KBM-7 (cell line): ENCODE measurements around the gene SRXN1.

Experiments used
- DNase-seq: peaks from one replicate; pipeline ENCODE4 v3.0.0-alpha.2; 2015
- in situ Hi-C: fragments of 300-500 bp; cut with MboI; formaldehyde crosslinking; loops from 2 replicates; pipeline ENCODE4 v1.14.3; 2020; ENCODE audit warnings: low sequenced_read_pairs, low pct_unique_long_range_greater_than_20kb, mixed read lengths

Gene SRXN1

GRCh38 chr20:676315-676937, 23.4 kb upstream of the SRXN1 start:
- DNase-seq = peak; percentile 56
- in situ Hi-C loops = no loop called here

GRCh38 chr20:675453-676314, 22.7 kb upstream of the SRXN1 start, which contains the start of gene SCRT2:
Gene SCRT2, minus strand, starts transcription at chr20:675802. Its CDS starts 201 bp downstream, at chr20:675601.
- in situ Hi-C loops = no loop called here
- DNase-seq = peak; percentile 58

- in situ Hi-C loops = no loop called here
- DNase-seq = no peak
These were observed 22.0 kb upstream of the SRXN1 start for GRCh38 chr20:675033-675452.

- in situ Hi-C loops = no loop called here
- no peak for DNase-seq
These were observed 20.6 kb upstream of the SRXN1 start for GRCh38 chr20:673603-674001.

GRCh38 chr20:672963-673602, 20.1 kb upstream of the SRXN1 start:
- in situ Hi-C loops = no loop called here
- DNase-seq = no peak

GRCh38 chr20:671252-672030, 18.4 kb upstream of the SRXN1 start:
- in situ Hi-C loops = no loop called here
- peak; percentile 47 for DNase-seq

GRCh38 chr20:669573-669972, 16.6 kb upstream of the SRXN1 start:
- no peak for DNase-seq
- in situ Hi-C loops = no loop called here

- in situ Hi-C loops = no loop called here
- DNase-seq = no peak
These were observed 15.6 kb upstream of the SRXN1 start for GRCh38 chr20:668638-669037.

- DNase-seq = no peak
- in situ Hi-C loops = no loop called here
These were observed 15.1 kb upstream of the SRXN1 start for GRCh38 chr20:668050-668449.

GRCh38 chr20:667351-668034, 14.5 kb upstream of the SRXN1 start:
- in situ Hi-C loops = no loop called here
- DNase-seq = peak; percentile 46

- DNase-seq = no peak
- in situ Hi-C loops = no loop called here
These were observed 13.9 kb upstream of the SRXN1 start for GRCh38 chr20:666877-667276.

- in situ Hi-C loops = no loop called here
These were observed 12.3 kb upstream of the SRXN1 start for GRCh38 chr20:665276-665675.

GRCh38 chr20:664576-664975, 11.6 kb upstream of the SRXN1 start:
- in situ Hi-C loops = no loop called here

More at GRCh38 chr20:665276-665675, 12.3 kb upstream of the SRXN1 start:
- DNase-seq = no peak

GRCh38 chr20:664151-664550, 11.2 kb upstream of the SRXN1 start:
- no peak for DNase-seq
- in situ Hi-C loops = no loop called here

More at GRCh38 chr20:664576-664975, 11.6 kb upstream of the SRXN1 start:
- no peak for DNase-seq

- no peak for DNase-seq
These were observed 10.5 kb upstream of the SRXN1 start for GRCh38 chr20:663315-664090.

GRCh38 chr20:662277-663192, 9.5 kb upstream of the SRXN1 start:
- no peak for DNase-seq
- in situ Hi-C loops = no loop called here

More at GRCh38 chr20:663315-664090, 10.5 kb upstream of the SRXN1 start:
- in situ Hi-C loops = no loop called here
